GM21825 (cell line): ENCODE measurements around the gene SLCO6A1.
A peak's percentile ranks its signal among the peaks of the same experiment; 100 is the strongest.
"Not testable (repeated sequence)": the region's sequence is repeated elsewhere in the genome, so short reads cannot be mapped to it uniquely, and the experiment has no call there.

Source experiments
- ATAC-seq: cut with Tn5 transposase; IDR thresholded peaks from one replicate; pipeline ENCODE4 v1.9.1; 2021; ENCODE audit warnings: mild to moderate bottlenecking, moderate library complexity; ENCODE audit not compliant: unreplicated experiment

Gene SLCO6A1, protein sequence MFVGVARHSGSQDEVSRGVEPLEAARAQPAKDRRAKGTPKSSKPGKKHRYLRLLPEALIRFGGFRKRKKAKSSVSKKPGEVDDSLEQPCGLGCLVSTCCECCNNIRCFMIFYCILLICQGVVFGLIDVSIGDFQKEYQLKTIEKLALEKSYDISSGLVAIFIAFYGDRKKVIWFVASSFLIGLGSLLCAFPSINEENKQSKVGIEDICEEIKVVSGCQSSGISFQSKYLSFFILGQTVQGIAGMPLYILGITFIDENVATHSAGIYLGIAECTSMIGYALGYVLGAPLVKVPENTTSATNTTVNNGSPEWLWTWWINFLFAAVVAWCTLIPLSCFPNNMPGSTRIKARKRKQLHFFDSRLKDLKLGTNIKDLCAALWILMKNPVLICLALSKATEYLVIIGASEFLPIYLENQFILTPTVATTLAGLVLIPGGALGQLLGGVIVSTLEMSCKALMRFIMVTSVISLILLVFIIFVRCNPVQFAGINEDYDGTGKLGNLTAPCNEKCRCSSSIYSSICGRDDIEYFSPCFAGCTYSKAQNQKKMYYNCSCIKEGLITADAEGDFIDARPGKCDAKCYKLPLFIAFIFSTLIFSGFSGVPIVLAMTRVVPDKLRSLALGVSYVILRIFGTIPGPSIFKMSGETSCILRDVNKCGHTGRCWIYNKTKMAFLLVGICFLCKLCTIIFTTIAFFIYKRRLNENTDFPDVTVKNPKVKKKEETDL

DNA sequence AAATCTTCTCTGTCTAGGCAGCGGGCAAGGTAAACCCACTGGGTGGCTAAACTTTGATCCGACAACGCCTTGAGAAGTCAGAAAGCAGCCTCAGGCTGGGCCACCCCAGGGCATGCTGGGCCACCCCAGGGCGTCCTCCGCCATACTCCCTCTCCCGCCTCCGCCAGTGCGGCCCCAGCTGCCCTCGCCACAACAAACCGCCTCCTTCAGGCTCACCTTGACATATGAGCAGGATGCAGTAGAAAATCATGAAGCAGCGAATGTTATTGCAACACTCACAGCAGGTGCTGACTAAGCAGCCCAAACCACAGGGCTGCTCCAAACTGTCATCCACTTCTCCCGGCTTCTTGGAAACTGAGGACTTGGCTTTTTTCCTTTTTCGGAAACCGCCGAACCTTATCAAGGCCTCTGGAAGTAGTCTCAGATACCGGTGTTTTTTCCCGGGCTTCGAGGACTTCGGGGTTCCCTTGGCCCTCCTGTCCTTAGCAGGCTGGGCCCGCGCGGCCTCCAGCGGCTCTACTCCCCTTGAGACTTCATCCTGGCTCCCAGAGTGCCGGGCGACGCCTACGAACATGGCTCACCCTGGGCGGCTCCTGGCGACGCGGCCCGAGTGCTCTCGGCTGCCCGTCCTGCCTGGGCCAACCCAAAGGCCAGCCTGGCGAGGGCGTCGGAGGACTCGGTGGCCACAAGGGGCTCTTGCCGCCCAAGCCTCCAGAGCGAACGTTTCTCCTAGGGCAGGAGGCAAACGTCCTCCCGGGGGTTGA is at the start of gene SLCO6A1:
Gene SLCO6A1, minus strand, starts transcription at position 731 of the 764 bp plus-strand sequence. Its CDS starts 157 bp downstream, at position 574.
- no peak for ATAC-seq

DNA sequence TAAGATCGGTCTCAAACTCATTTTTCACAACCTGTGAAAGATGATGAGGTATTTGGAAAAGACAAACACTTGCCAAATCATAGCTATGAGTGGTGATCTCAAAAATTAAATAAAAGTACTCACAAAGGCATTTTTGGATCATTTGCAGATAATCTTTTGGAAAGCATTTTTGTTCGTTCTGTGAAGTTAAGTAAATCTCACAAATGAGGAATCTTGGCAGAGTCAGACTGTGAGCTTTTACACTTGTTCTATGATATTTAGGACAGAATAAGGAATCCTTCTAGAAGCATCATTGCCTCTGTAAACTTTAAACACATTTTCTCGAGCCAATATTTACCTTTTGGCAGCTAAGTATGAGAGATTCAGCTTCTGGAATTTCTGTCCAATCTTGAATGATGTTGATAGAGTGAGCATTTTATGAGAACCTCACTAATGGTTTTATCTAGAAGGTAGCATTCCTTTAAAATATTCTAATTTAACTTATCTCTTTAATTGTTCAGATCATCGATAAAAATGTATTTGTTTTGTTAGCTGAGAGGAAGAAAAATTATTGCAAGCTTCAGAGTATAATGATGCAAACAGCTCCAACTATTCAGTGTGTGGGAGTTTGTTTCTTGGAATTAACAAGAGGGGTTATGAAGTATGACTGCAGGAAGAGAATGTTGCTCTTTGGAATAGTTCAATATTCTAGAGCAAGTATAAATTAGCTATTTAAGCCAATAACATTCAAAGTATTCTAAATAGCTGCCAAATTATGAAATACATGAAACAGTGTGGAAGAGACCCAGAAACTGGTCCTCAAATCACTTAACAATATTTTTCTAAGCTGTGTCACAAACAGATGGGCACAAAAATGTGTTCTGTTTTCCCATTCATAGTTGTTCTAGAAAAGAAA is 48.6 kb upstream of the SLCO6A1 start:
- ATAC-seq, result no peak

DNA sequence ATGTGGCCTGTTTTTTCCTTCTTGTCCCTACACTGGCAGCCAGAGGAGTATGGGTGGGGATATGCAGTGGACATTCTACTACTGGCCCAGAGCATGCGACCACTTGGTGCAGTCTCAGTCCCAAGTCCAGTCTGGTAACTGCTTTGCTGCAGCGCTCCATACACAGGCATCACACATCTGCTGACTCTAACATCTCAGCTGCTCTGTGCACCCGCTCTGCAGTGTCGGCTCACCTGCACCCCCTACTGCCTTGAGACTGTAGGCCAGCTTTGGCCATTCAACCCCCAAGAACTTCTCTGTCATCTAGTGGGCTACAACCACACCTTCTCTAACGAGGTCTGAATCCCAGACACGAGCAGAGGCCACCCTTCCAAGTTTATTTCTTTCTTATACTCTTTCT is 46.4 kb upstream of the SLCO6A1 start:
- ATAC-seq, result peak; percentile 72

DNA sequence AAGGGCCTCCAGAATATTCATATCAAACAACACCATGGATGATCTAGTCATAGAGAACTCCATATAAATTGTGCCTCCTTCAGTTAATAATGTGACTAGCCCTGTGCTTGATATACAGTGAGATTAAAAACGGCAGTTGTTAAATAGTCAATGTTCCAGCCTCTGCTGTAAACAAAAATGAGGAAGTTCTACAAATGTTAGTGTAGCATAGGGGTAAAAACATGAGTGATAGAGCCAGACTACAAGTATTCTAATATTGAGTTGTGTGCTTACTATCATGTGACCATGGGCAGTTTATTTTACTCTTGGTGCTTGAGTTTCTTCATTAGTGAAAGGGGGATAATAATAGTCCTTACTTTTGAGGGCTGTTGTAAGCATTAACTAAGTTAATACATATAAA is 43.3 kb upstream of the SLCO6A1 start:
- ATAC-seq, result no peak

DNA sequence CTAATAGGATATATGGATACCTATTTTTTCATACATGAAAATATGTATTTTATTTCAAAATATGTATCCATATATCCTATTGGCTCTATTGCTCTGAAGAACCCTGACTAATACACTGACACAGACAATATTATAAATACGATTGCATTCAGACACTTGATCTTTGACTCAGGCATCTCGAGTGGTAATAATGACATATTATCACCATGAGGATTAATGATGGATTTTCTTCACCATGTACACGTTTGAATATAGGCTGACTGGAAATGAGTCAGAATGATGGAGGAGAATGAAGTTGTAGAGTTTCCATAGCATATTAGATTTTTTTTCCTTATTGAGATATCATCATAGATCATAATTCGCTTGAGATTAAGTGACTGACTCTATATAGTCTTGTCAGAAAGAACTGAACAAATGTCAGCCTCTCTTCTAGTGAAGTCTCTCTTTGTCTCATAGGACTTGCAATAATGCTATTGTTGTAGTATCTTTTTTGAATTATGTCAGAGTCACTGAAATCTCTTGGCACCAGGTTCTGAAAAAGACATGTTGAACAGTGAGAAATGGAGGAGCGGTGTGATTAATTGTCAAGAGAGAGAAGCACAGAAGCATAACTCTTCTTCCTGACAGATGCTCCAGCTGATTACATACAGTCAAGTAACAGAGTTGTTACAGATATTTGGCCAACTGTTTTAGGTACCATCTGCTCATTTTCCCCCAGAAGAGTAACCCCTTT is 41.4 kb upstream of the SLCO6A1 start:
- no peak for ATAC-seq

DNA sequence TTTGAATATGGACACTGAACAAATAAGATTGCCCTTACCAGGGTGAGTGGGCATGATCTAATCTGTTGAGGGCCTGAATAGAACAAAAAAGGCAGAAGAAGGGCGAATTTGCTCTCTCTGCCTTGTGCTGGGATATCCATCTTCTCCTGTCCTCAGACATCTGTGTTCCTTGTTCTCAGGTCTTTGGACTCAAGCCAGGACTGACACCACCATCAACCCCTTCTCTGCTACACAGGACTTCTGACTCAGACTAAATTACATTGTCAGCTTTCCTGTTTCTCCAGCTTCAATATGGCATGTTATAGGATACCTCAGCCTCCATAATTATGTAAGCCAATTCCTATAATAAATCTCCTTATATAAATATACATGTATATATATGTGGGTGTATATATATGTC is 40.8 kb upstream of the SLCO6A1 start:
- no peak for ATAC-seq

DNA sequence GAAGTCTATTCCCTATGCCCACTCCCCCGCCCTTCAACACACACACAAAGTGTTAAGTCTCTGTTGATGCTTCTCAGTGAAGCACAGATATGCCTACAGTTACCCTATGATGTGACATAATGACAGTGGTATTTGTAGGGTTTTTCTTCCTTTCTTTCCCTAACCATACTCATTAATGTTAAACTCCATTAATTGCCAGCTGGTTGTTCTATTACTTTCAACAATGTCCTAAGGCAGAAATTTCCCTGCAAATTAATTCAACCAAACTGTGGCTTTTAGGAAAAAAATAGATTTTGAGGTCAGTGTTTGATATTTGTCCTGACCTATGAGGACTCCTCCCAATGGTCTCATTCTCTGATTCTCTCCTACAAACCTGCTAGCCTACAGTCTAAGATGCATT is 38.2 kb upstream of the SLCO6A1 start:
- no peak for ATAC-seq

DNA sequence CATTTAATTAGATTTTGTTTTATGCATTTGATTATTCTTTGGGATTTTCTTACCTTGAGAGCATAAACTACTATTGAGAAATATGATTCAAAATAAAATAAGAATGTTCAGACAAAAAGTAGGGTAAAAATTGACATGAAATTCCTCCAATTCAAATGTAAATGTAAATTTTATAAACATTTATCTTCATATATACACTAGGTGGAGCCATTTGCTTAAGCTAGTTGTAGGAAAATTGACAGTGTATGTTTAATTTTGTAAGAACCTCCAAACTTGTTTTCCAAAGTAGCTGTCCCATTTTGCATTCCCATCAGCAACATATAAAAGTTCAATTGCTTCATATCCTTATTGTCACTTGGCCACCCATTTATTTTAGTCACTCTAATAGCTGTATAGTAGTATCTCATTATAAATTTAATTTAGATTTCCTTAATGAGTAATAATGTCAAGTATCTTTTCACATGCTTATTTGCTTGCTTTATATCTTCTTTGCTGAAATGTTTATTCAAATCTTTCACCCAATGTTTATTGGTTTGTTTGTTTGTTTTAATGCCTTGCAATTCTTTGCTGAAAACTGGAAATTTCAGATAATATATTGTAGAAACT is 37.6 kb upstream of the SLCO6A1 start:
- no peak for ATAC-seq

DNA sequence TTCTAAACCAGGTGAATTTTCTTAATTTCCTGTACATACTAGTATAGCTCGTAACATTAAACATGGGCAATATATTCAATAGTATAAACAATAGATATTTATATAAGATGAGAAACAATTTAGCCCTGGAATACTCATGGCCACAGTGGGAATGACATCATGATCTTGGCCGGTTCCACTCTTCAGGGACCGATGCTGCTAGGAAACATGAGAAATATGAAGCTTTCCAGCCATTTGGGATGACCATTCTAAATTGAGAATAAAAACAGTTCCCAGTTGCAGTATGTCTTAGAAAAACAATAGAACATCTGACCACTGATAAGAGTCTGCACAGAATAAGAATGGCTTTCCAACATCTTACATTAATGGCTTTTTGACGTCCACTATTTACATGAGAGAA is 33.3 kb upstream of the SLCO6A1 start:
- no peak for ATAC-seq

DNA sequence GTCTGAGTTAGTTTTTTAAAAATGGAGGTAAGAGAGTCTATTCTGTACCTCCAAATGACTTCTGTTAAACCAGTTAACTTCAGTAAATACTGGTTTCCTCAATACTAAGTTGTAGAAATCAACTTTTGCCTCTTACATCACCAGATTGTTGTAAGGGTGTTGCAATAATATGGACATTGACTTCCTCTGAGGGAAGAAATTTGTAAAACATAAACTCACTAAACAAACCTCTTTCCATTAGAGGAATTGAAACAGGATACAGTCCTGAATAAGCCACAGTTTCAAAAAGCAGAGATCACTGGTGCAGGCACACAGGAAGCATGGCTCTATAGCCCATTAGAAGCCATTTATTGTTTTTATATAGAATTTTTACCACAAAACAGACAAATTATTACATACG is 32.7 kb upstream of the SLCO6A1 start:
- peak; percentile 89 for ATAC-seq

DNA sequence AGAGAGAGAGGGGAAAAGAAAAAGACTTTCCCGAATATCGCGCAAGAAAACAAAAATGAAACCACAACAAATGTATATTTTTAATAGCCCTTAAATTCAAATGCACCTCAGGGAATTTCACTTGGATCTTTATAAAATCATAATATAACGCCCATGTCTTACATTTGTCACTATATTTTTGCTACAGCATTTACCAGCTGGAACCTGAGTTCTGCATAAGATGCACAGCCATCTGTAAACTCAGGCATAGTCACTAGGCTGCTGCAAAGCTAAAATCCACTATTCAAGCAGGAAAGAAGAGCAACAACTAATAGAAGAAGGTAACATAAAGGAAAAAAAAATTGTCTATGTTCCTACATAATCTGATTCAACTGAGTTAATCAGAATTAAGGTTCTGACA is 30.6 kb upstream of the SLCO6A1 start:
- ATAC-seq, result no peak

DNA sequence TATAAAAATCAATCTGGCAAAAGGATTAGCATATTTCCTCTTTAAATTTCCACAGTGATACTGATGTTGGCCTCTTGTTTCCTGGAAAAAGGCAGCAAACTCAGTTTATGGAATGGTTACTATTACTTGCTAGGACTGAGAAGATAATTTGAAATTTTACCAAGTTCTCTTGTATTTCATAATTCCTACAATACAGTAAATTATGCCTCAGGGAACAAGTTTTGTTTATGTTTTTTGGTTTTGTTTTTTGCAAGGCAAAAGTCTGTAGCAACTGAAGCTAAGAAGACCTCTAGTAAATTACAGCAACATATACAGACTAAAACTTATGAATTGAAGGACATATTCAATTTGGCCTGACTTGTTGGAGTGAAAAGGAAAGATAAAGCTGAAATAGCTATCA is 30.2 kb upstream of the SLCO6A1 start:
- ATAC-seq, result no peak

DNA sequence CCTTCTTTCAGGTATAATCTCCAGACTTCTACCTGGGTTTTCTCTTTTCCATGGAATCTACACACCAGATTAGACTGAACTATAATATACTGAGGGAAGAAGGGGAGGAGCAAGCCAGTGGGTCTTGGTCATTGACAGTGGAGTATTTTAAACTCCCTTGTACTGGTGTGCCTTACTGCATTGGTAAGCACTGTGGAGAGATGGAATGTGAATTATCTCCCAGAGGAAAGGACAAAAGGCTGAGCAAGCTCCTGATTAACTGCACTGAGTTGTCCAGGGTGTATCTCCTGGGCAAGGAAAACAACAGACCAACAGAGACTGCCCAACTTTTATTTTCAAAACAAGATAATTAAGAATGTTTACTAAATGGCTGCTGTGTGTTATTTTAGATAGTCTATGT is 29.8 kb upstream of the SLCO6A1 start:
- no peak for ATAC-seq

DNA sequence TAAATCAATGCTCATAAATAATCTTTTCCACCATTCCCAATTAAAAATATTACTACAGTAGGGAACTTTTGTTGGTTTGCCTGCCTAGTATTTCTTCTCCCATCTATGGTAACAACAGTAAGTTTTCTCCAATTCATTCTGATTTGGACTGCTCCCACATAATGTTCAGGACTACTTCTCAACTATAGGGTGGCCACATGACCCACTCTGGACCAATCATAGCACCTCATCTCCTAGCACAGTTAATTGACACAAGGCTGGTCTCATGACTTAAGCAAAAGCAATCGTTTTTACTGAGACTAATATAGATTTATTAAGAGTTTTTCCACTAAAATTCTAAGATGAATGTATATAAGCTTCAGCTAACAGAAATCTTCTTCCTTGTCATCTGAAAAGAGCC is 28.7 kb upstream of the SLCO6A1 start:
- no peak for ATAC-seq

DNA sequence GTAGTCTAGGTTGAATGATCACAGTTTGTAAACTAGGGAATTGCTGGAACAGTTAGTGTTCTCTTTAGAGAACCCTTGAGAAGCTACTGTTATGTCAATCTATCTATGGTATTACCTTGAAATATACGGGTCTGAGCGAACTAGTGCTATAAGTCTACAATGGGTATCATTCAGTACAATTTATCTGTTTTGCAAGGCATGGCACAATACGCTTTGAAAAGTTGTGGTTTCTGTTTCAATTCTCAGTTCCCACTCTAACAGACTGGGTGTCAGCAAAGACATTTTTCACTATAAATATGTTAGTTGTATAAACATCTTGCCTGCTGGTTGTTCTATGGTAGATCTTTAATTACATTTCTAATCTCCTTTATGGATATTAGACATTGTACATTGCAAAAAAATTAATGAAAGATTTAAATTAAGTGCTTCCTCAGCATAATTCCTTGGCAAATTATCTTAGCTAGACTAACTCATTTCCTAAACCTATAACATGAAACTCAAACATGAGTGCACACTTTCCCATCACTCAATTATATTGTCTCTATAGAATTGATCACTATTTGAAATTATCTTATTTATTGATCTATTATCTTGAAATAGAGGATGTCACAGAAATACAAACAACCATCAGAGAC is 24.9 kb upstream of the SLCO6A1 start:
- peak; percentile 100 for ATAC-seq

DNA sequence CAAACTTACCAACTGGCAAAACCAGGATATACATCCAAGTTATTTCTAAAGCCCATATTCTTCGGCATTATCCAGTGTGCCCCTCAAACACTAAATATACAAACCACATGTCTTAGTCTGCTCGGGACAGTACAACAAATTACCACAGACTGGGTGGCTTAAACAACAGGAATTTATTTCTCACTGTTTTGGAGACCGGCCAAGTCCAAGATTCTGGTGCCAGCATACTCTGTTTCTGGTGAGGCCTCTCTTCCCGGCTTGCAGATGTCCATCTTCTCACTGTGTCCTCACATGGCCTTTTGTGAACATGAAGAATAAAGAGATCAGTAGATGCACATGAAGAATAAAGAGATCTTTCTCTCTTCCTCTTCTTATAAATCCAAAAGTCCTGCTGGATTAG is 12.9 kb upstream of the SLCO6A1 start:
- no peak for ATAC-seq

DNA sequence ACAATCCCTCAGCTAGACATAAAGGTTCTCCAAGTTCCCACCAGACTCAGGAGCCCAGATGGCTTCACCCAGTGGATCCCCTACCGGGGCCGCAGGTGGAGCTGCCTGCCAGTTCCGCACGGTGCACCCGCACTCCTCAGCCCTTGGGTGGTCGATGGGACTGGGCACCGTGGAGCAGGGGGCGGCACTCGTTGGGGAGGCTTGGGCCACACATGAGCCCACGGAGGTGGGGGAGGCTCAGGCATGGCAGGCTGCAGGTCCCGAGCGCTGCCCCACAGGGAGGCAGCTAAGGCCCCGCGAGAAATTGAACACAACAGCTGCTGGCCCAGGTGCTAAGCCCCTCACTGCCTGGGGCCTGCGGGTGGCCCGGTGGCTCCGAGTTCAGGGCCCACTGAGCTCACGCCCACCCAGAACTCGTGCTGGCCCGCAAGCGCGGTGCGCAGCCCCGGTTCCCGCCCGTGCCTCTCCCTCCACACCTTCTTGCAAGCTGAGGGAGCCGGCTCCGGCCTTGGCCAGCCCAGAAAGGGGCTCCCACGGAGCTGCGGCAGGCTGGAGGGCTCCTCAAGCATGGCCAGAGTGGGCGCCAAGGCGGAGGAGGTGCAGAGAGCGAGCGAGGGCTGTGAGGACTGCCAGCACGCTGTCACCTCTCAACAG is 7.4 kb downstream of the SLCO6A1 start:
- ATAC-seq, result not testable (repeated sequence)

DNA sequence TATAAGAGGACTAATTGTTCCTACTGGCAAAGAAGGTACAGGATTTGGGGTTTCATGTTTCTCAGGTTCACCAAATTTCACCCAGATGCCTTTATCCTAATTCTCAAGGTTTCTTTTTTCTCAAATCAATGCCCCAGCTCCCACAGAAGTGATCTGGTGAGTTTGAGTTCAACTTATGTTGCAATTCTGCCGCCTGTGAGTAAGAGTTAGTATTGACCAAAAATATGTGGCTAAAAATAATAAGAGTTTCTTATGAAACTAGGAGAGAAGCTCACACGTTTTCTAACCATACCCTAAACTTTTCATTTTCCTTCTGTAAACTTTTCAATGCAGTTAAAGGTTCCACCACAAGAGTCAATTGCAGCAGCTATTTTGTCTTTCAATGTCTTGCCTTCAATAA is 15.1 kb downstream of the SLCO6A1 start:
- ATAC-seq, result no peak
